ENCODE measurements around the gene CARD9. TPM values are rescaled to one million over a fixed set of nuclear protein-coding genes. Genes with fewer than 3 reads are reported as not detected.

The CARD9 gene
- total and polyA plus RNA-seq, 4 donors, result 2.3 to 3.4 (median 2.9) TPM

- no peak for DNase-seq (ENCODE audit: low read depth in 4 of 6, low spot score in 6 of 6)
- Histone ChIP-seq H3K27ac (ENCODE audit: low read depth, low read length) (no peak overlapping the region), H3K4me3 (ENCODE audit: low read depth, low read length) (no peak overlapping the region), H3K9me3 (ENCODE audit: control insufficient read depth, insufficient read depth, low read length) (no peaks in the 10 kb centered on the region), H3K36me3 (ENCODE audit: control insufficient read depth, insufficient read depth, low read length) (peaks cover 97% of the 10 kb centered on the region), H3K27me3 (ENCODE audit: control insufficient read depth, insufficient read depth, low read length) (no peaks in the 10 kb centered on the region), H3K4me1 (ENCODE audit: control insufficient read depth, insufficient read depth, low read length) (peaks cover 49% of the 10 kb centered on the region)
- 95% methylated on average over 23 of the region's 25 CpGs for WGBS (ENCODE audit: insufficient coverage)
Measured at GRCh38 chr9:136338511-136338910, 35.0 kb downstream of the CARD9 start.

GRCh38 chr9:136337416-136338395, 35.8 kb downstream of the CARD9 start:
- Histone ChIP-seq H3K27me3 (ENCODE audit: control insufficient read depth, insufficient read depth, low read length) (no peaks in the 10 kb centered on the region), H3K27ac (ENCODE audit: low read depth, low read length) (no peak overlapping the region), H3K4me1 (ENCODE audit: control insufficient read depth, insufficient read depth, low read length) (peaks cover 44% of the 10 kb centered on the region), H3K36me3 (ENCODE audit: control insufficient read depth, insufficient read depth, low read length) (peaks cover 97% of the 10 kb centered on the region), H3K4me3 (ENCODE audit: low read depth, low read length) (no peak overlapping the region), H3K9me3 (ENCODE audit: control insufficient read depth, insufficient read depth, low read length) (no peaks in the 10 kb centered on the region)
- 90% methylated on average over 37 of the region's 43 CpGs for WGBS (ENCODE audit: insufficient coverage)
- no peak for DNase-seq (ENCODE audit: low read depth in 4 of 6, low spot score in 6 of 6)

- H3K27ac ChIP-seq (ENCODE audit: low read depth, low read length), result no peak overlapping the region
- H3K27me3 ChIP-seq (ENCODE audit: control insufficient read depth, insufficient read depth, low read length), result no peaks in the 10 kb centered on the region
- H3K36me3 ChIP-seq (ENCODE audit: control insufficient read depth, insufficient read depth, low read length), result peaks cover 100% of the 10 kb centered on the region
- H3K9me3 ChIP-seq (ENCODE audit: control insufficient read depth, insufficient read depth, low read length), result no peaks in the 10 kb centered on the region
- 93% methylated on average over 23 of the region's 23 CpGs for WGBS (ENCODE audit: insufficient coverage)
- H3K4me1 ChIP-seq (ENCODE audit: control insufficient read depth, insufficient read depth, low read length), result peaks cover 38% of the 10 kb centered on the region
- H3K4me3 ChIP-seq (ENCODE audit: low read depth, low read length), result no peak overlapping the region
- no peak for DNase-seq (ENCODE audit: low read depth in 4 of 6, low spot score in 6 of 6)
Measured at GRCh38 chr9:136336881-136337280, 36.6 kb downstream of the CARD9 start.

- Histone ChIP-seq H3K27ac (ENCODE audit: low read depth, low read length) (no peak overlapping the region), H3K36me3 (ENCODE audit: control insufficient read depth, insufficient read depth, low read length) (peaks cover 100% of the 10 kb centered on the region), H3K4me1 (ENCODE audit: control insufficient read depth, insufficient read depth, low read length) (peaks cover 36% of the 10 kb centered on the region), H3K27me3 (ENCODE audit: control insufficient read depth, insufficient read depth, low read length) (no peaks in the 10 kb centered on the region), H3K9me3 (ENCODE audit: control insufficient read depth, insufficient read depth, low read length) (no peaks in the 10 kb centered on the region), H3K4me3 (ENCODE audit: low read depth, low read length) (no peak overlapping the region)
- WGBS (ENCODE audit: insufficient coverage), result 85% methylated on average over 24 of the region's 30 CpGs
- no peak for DNase-seq (ENCODE audit: low read depth in 4 of 6, low spot score in 6 of 6)
Measured at GRCh38 chr9:136336156-136336870, 37.2 kb downstream of the CARD9 start.

- no peak overlapping the region for H3K27ac ChIP-seq (ENCODE audit: low read depth, low read length)
- peaks cover 36% of the 10 kb centered on the region for H3K4me1 ChIP-seq (ENCODE audit: control insufficient read depth, insufficient read depth, low read length)
- no peak for DNase-seq (ENCODE audit: low read depth in 4 of 6, low spot score in 6 of 6)
- 91% methylated on average over 22 of the region's 26 CpGs for WGBS (ENCODE audit: insufficient coverage)
- no peaks in the 10 kb centered on the region for H3K27me3 ChIP-seq (ENCODE audit: control insufficient read depth, insufficient read depth, low read length)
- peaks cover 100% of the 10 kb centered on the region for H3K36me3 ChIP-seq (ENCODE audit: control insufficient read depth, insufficient read depth, low read length)
- H3K4me3 ChIP-seq (ENCODE audit: low read depth, low read length), result no peak overlapping the region
- no peaks in the 10 kb centered on the region for H3K9me3 ChIP-seq (ENCODE audit: control insufficient read depth, insufficient read depth, low read length)
Measured at GRCh38 chr9:136335296-136336155, 37.9 kb downstream of the CARD9 start.

GRCh38 chr9:136334541-136334940, 38.9 kb downstream of the CARD9 start:
- H3K9me3 ChIP-seq (ENCODE audit: control insufficient read depth, insufficient read depth, low read length), result no peaks in the 10 kb centered on the region
- no peaks in the 10 kb centered on the region for H3K27me3 ChIP-seq (ENCODE audit: control insufficient read depth, insufficient read depth, low read length)
- WGBS (ENCODE audit: insufficient coverage), result 95% methylated on average over 21 of the region's 21 CpGs
- no peak overlapping the region for H3K4me3 ChIP-seq (ENCODE audit: low read depth, low read length)
- H3K27ac ChIP-seq (ENCODE audit: low read depth, low read length), result no peak overlapping the region
- peaks cover 36% of the 10 kb centered on the region for H3K4me1 ChIP-seq (ENCODE audit: control insufficient read depth, insufficient read depth, low read length)
- peaks cover 100% of the 10 kb centered on the region for H3K36me3 ChIP-seq (ENCODE audit: control insufficient read depth, insufficient read depth, low read length)
- DNase-seq (ENCODE audit: low read depth in 4 of 6, low spot score in 6 of 6), result no peak

GRCh38 chr9:136333486-136333885, 40.0 kb downstream of the CARD9 start:
- no peaks in the 10 kb centered on the region for H3K9me3 ChIP-seq (ENCODE audit: control insufficient read depth, insufficient read depth, low read length)
- H3K4me3 ChIP-seq (ENCODE audit: low read depth, low read length), result no peak overlapping the region
- 93% methylated on average over 13 of the region's 17 CpGs for WGBS (ENCODE audit: insufficient coverage)
- peaks cover 37% of the 10 kb centered on the region for H3K4me1 ChIP-seq (ENCODE audit: control insufficient read depth, insufficient read depth, low read length)
- DNase-seq (ENCODE audit: low read depth in 4 of 6, low spot score in 6 of 6), result no peak
- H3K27me3 ChIP-seq (ENCODE audit: control insufficient read depth, insufficient read depth, low read length), result no peaks in the 10 kb centered on the region
- no peak overlapping the region for H3K27ac ChIP-seq (ENCODE audit: low read depth, low read length)
- peaks cover 98% of the 10 kb centered on the region for H3K36me3 ChIP-seq (ENCODE audit: control insufficient read depth, insufficient read depth, low read length)

GRCh38 chr9:136333045-136333444, 40.4 kb downstream of the CARD9 start:
- H3K4me1 ChIP-seq (ENCODE audit: control insufficient read depth, insufficient read depth, low read length), result peaks cover 42% of the 10 kb centered on the region
- 85% methylated on average over 11 of the region's 12 CpGs for WGBS (ENCODE audit: insufficient coverage)
- no peak overlapping the region for H3K27ac ChIP-seq (ENCODE audit: low read depth, low read length)
- H3K9me3 ChIP-seq (ENCODE audit: control insufficient read depth, insufficient read depth, low read length), result no peaks in the 10 kb centered on the region
- peaks cover 98% of the 10 kb centered on the region for H3K36me3 ChIP-seq (ENCODE audit: control insufficient read depth, insufficient read depth, low read length)
- H3K27me3 ChIP-seq (ENCODE audit: control insufficient read depth, insufficient read depth, low read length), result no peaks in the 10 kb centered on the region
- DNase-seq (ENCODE audit: low read depth in 4 of 6, low spot score in 6 of 6), result no peak
- H3K4me3 ChIP-seq (ENCODE audit: low read depth, low read length), result no peak overlapping the region

GRCh38 chr9:136332482-136332983, 40.9 kb downstream of the CARD9 start:
- Histone ChIP-seq H3K4me1 (ENCODE audit: control insufficient read depth, insufficient read depth, low read length) (peaks cover 44% of the 10 kb centered on the region), H3K27me3 (ENCODE audit: control insufficient read depth, insufficient read depth, low read length) (no peaks in the 10 kb centered on the region), H3K36me3 (ENCODE audit: control insufficient read depth, insufficient read depth, low read length) (peaks cover 94% of the 10 kb centered on the region), H3K27ac (ENCODE audit: low read depth, low read length) (no peak overlapping the region), H3K9me3 (ENCODE audit: control insufficient read depth, insufficient read depth, low read length) (no peaks in the 10 kb centered on the region), H3K4me3 (ENCODE audit: low read depth, low read length) (no peak overlapping the region)
- WGBS (ENCODE audit: insufficient coverage), result 66% methylated on average over 9 of the region's 11 CpGs
- DNase-seq (ENCODE audit: low read depth in 4 of 6, low spot score in 6 of 6), result no peak

All from spinal cord (tissue), 10 donors.